ENCODE measurements around the gene WWP2.
"Not testable (repeated sequence)": the region's sequence is repeated elsewhere in the genome, so short reads cannot be mapped to it uniquely, and the experiment has no call there.

Gene WWP2

DNA sequence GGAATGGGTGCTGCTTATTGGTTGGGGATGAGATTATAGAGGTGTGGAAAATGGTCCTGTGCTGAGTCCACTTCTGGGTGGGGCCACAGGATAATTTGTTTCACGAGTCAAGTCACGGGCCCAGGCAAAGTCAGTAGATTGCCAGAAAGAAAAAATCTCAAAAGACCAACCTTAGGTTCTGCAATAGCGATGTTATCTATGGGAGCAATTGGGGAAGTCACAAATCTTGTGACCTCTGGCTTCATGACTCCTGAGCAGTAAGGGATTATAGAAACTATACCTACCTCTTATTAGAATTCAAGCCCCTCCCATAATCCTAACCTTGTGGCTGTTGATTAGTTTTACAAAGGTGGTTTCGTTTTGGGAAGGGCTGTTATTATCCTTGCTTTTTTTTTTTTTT is 31.4 kb downstream of the WWP2 start:
- in situ Hi-C loops (cut with MboI; ENCODE audit: low sequenced_read_pairs) = no loop called here

DNA sequence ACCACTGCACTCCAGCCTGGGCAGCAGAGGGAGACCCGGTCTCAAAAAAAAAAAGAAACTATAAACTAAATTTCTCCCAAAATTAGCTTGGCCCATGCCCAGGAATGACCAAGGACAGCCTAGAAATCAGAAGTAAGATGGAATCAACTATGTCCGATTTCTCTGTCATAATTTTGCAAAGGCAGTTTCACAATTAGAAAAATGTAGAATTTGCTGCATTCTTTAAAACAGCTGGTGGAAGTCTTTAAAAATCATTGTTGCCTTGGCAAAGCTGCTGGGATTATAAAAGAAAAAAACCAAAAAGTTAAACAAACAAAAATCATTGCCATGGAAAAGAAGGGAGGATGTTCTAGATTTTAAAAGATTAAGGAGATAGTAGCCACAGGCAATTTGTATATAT is 32.4 kb downstream of the WWP2 start:
- in situ Hi-C loops (cut with MboI; ENCODE audit: low sequenced_read_pairs) = no loop called here

DNA sequence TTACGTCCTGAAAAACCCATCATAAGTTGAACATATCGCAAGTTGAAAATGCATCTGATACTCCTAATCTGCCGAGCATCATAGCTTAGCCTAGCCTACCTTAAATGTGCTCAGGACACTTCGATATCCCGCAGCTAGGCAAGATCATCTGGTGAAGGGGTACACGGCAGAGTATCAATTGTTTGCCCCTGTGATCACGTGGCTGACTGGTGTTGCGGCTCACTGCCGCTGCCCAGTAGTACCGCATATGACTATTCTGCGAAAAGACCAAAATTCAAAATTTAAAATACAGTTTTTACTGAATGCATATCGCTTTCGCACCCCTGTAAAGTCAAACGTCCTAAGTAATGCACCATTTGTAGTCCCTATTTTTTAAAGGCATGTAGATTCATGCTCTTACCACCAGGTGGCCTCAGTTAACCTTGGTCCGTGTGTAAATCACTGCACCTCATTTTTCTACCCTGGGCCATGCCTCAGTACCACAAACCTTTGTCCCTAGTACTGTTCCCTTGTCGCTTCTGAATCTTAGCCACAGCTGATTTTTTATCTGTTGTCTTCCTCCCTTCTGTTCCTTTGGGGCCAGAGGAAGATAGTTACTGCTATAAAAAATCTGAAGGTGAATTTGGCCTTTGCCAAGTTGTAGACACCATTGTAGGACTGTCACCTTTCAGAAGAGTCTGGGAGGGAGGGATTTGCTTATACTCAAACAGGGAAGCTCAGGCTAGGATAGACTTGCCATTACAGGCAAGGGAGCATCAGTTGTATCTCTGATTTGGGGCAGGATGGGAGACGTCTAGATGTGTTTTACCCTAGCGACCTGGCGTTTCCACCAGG is 34.4 kb downstream of the WWP2 start:
- in situ Hi-C loops (cut with MboI; ENCODE audit: low sequenced_read_pairs) = no loop called here

DNA sequence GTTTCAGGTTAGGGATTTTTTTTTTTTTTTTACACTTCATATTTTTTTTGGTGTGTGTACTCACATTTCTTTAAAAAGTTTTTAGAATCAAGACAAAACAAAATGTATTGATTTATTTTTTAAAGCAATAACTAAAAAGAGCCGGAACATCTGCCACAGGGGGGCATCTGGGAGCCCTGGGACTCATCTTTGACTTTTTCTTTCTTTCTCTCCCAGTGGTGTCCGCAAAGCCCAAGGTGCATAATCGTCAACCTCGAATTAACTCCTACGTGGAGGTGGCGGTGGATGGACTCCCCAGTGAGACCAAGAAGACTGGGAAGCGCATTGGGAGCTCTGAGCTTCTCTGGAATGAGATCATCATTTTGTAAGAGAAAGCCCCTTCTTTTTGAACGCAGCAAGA is 36.3 kb downstream of the WWP2 start:
- in situ Hi-C loops (cut with MboI; ENCODE audit: low sequenced_read_pairs) = no loop called here

DNA sequence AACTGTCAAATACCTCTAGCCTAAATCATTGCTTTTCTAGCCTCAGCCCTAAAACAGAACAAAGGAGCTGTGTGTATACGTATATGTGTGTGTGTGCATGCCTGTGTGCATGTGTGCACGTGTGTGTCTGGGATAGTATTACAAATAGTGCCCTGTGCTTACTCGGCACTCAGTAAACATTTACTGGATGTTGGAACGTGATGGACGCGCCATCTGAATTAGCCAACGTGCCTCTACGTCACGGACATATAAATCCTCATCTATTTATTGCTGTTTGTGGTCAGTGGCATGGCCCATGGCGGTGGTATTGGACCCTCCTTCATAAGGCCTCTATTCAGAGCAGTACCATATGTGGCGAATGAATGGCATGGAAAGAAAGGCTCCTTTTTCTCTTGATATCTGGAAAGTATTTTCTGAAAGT is 37.5 kb downstream of the WWP2 start:
- in situ Hi-C loops (cut with MboI; ENCODE audit: low sequenced_read_pairs) = no loop called here

DNA sequence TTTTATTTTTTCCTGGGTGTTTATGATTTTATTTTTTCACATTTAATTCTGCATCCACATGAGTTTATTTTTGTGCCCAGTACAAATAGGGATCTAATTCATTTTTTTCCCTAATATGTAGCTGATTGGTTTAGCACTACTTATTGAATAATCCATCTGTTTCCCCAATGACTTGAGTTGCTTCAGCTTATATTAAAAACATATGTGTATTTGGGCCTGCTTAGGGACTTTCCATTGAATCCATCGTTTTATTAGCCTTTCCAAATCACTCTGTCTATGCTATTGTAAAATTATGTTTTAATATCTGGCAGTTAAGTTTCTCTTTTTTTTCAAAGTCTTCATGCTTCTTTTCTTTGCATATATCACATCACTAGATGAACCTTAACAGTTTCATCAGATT is 42.2 kb downstream of the WWP2 start:
- in situ Hi-C loops (cut with MboI; ENCODE audit: low sequenced_read_pairs) = no loop called here

DNA sequence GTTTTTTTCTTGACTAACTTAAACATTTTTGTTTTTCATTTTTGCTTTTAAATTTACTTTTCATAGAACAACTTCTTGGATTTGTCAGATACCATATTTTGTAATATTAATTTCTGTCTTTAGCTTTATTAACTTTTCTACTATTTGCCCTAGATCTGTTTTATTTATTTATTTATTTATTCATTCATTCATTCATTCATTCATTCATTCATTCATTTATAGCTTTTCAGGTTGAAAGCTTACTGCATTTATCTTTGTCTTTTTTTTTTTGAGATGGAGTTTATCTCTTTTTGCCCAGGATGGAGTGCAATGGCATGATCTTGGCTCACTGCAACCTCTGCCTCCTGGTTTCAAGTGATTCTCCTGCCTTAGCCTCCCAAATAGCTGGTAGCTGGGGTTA is 44.6 kb downstream of the WWP2 start:
- in situ Hi-C loops (cut with MboI; ENCODE audit: low sequenced_read_pairs) = not testable (repeated sequence)

DNA sequence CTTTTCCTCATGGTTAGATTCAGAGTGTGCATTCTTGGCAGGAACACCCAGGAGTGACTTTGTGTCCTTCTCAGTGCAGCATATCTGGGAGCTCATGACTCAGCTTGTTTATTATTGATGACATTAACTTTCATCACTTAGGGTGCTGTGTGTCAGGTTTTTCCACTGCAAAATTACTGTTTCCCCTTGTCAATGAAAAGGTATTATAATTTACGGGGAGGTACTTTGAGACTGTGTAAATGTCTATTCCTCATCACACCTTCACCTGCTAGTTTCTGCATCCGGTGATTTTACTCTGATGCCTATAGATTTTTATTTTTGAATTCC is 50.5 kb downstream of the WWP2 start:
- in situ Hi-C loops (cut with MboI; ENCODE audit: low sequenced_read_pairs) = no loop called here

DNA sequence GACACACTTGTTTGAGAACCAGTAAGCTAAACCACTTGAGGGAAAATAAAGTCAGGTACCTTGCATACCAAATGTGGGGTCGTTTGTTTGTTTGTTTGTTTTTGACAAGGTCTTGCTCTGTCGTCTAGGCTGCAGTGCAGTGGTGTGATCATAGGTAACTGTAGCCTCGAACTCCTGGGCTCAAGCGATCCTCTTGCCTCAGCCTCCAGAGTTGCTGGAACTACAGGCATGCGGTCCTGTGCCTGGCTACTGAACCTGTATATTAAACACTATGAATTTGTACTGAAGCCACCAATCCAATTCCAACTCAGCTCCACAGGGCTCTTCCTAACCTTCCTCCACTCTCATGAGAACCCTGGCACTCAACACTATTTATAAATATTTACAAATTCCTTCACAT is 51.9 kb downstream of the WWP2 start:
- in situ Hi-C loops (cut with MboI; ENCODE audit: low sequenced_read_pairs) = no loop called here

DNA sequence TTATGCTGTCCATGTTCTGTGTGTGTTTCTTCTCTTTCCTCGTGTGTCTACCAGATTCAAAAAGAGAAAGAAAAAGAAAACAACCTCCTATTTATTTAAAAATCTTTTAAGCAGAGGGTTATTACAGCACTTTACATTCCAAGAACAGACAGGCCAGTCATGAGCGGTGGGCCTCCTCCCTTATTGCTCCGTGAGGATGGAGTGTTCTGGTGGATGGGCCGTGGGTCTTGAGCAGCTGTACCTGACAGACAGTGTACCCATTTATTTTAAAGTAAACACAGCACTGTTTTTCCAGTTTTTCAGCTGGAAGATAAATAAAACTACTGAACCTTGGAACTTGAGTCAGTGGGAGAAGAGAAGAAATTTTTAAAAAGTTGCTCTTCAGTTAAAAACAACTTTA is 52.4 kb downstream of the WWP2 start:
- in situ Hi-C loops (cut with MboI; ENCODE audit: low sequenced_read_pairs) = no loop called here

DNA sequence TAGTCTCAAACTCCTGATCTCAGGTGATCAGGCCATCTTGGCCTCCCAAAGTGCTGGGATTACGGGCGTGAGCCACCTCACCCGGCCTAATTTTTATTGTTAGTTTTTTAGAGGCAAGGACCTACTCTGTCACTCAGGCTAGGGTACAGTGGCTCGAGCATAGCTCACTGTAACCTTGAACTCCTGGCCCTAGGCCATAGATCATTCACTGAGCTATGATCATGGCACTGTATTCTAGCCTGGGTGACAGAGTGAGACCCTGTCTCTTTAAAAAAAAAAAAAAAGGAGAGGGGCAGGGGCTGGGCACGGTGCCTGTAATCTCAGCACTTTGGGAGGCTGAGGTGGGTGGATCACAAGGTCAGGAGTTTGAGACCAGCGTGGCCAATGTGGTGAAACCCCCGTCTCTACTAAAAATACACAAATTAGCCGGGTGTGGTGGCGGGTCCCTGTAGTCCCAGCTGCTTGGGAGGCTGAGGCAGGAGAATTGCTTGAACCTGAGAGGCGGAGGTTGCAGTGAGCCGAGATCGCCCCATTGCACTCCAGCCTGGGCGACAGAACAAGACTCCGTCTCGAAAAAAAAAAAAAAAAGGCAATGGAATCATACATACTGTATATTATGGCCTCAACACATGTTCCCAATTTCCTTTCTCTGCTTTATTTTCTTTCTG is 53.2 kb downstream of the WWP2 start:
- in situ Hi-C loops (cut with MboI; ENCODE audit: low sequenced_read_pairs) = not testable (repeated sequence)

DNA sequence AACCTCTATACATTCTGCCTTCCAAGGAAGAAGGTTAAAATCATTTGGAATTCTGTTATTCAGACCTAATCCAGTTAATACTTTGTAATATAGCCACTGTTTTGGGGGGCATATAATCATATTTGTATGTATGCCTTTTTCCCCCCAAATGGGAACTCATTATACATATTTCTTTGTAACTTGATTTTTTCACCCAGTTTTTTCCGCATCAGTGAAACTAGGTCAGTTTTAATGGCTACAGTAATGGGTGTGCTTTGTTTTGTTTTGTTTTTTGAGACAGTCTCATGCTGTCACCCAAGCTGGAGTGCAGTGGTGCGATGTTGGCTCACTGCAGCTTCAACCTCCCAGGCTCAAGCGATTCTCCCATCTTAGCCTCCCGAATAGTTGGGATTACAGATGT is 54.9 kb downstream of the WWP2 start:
- in situ Hi-C loops (cut with MboI; ENCODE audit: low sequenced_read_pairs) = no loop called here

DNA sequence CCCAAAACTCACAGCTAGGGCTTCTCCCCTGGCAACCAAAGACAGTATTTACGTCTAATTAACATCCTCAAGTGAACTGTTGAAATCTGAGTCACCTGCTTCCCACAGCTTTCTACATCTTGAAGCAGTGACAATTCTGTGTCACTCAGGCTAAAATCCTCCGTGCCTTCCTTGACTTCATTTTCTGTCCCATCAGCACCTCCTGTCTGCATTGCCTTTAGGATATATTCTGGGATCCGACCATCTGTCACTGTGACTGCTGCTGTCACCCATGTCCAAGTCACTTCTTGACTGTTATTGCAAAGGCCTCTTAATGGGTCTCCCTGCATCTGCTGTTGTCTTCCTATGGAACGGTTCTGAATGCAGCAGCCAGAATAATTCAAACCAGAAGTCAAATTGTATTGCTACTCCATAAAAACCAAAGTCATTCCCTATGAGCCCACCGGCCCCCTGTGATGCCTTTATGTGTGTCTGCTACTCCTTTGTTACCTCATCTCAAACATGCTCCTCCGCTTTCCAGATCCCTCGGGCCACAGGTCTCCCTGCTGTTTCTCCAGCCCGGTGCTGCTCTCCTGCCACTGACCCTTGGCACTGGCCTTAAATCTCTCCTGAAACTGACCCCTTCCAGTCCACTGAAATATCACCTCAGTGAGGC is 56.9 kb downstream of the WWP2 start:
- in situ Hi-C loops (cut with MboI; ENCODE audit: low sequenced_read_pairs) = no loop called here

DNA sequence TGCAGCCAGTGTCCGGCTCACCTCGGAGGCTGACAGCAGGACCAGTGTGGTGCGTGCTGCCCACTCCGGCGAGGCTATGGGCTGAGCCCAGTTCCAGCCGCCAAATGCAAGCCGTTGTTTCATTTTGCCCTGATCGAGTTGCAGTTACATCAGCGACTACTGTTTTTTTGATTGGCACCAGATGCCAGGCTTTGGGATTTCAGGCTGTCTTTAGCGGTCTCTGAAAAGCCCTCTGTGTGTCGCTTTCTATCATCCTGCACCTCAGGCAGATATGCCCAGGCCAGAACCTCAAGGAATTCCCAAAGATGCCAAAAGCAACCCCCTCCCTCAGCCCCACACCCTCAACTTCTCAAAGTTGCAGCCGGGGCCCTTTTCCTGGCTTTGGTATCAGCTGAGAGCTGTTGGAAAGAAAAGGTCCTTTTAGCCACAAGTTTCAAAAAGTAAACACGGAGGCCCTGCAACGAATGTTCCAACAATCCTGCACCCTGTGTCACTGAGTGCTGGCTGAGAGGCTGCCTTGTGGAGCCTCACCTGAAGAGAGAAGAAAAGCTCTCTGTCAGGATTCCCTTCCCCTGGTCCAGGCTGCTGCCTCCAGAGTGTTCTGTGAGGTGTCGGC is 58.9 kb downstream of the WWP2 start:
- in situ Hi-C loops (cut with MboI; ENCODE audit: low sequenced_read_pairs) = no loop called here

DNA sequence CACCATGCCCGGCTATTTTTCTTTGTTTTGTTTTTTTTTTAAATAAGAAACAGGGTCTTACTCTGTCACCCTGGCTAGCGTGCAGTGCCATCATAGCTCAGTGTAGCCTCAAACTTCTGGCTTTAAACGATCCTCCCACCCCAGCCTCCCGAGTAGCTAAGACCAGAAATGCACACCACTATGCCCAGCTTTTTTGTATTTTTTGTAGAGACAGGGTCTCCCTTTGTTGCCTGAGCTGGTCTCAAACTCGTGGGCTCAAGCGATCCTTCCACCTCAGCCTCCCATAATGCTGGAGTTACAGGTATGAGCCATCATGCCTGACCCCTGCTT is 59.7 kb downstream of the WWP2 start:
- in situ Hi-C loops (cut with MboI; ENCODE audit: low sequenced_read_pairs) = no loop called here

DNA sequence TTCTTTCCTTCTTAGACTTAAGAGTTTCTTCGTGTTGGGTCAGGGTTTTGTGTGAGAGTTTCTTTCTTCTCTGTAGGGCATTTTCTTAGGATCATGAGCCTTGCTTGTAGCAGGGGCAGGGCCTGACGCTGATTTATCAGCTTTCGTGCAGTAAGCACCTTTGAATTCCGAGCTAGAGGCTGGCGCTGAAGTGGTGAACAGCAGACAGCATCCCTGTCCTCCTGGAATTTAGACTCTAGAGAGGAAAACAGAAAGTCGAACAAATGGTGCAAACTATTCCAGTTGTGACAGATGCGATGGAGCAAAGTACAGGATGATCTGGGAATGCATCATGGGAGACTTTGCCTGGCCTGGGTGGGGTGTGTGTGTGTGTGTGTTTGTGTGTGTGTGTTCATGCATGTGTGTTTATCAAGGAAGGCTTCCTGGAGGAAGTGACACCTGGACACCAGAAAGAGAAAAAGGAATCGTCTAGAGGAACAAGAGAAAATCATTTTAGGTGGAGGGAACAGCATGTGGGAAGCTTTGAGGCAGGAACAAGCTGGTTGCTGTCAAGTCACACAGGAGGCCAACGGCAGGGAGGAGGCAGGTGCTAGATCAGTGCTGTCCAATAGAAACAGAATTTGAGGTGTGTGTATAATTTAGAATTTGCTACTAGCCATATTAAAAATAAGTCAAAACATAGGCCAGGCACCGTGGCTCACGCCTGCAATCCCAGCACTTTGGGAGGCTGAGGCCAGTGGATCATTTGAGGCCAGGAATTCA is 60.2 kb downstream of the WWP2 start:
- in situ Hi-C loops (cut with MboI; ENCODE audit: low sequenced_read_pairs) = no loop called here

DNA sequence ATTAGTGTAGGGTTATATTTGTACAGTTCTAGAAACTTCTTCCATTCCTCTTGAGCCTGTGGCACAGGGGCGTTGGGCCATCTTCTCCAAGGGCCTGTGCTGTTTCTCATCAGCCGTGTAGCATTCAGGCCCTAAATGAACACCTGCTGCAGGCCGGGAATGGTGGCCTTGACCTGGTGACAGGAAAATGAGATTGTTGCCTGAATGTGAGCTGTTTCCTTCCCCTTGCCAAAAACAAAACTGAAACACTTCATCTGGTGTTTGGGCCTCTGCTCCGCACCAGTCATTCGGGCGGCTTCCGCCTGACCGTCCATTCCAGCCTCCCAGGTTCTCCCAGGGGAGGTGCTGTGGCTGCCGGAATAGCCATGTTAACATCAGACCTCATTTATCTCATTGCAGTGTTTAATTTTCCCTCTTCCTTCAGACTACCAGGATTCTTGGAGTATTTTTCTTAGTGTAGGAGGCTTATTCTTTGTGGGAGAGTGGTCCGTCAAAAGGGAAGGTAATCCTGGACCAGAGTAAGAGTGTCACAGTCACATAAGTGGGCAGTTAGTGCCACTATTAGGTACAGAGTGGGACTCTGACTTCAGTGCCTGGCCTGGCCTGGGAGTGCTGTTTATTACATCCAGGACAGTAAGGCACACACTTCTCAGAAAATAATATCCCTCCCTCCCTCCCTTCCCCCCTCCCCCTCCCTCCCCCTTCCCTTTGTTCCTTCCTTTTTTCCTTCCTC is 61.9 kb downstream of the WWP2 start:
- in situ Hi-C loops (cut with MboI; ENCODE audit: low sequenced_read_pairs) = no loop called here

DNA sequence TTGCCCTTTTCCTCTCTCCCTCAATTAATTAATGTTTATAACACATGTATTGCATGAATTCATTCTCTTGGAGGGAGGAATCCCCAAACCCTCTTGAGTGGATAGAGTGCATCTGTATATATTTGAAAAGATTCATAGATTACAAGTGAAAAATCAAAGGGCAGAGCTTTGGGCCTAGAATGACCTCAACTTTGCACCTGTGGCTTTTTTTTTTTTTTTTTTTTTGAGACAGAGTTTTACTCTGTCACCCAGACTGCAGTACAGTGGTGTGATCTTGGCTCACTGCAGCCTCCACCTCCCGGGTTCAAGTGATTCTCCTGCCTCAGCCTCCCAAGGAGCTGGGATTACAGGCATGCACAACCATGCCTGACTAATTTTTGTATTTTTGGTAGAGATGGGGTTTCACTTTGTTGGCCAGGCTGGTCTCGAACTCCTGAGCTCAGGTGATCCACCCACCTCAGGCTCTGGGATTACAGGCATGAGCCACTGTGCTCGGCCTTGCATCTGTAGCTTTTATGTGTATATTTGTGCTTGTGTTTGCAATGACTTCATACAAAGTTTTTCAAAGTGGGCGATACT is 62.5 kb downstream of the WWP2 start:
- in situ Hi-C loops (cut with MboI; ENCODE audit: low sequenced_read_pairs) = not testable (repeated sequence)

DNA sequence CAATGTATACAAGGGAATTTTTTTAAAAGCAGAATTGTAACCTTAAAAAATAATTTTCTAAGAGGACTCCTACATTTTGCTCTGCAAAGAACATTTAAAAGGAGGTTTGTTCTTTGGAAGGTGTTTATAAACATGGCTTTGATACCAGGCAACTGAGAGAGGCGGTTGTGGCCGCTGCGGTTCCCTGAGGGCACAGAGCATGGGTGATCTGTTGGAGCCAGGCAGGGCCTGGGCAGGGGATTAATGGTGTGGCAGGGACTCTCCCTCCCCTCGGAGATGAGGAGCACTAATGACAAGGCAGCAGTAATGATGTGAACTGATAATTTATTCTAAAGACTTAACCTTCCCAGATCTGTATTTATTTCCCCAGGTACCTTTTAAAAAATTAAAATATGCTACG is 65.4 kb downstream of the WWP2 start:
- in situ Hi-C loops (cut with MboI; ENCODE audit: low sequenced_read_pairs) = no loop called here

DNA sequence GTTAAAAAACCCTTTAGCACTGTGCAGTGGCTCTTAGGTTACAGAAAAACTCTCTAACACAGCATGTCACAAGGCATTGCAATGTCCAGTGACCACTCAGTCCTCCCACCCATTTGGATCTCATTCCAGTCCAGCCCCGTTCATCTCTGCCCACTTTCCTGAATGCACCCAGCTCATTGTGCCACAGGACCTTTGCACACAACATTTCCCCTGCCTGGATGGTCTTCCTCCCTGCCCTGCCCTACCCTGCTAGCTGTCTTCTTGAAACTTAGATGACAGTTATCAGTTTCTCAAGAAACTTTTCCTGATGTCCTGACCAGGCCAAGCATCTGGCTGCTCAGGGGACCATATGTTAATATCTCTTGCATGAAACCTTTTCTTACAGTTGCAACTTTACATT is 67.2 kb downstream of the WWP2 start:
- in situ Hi-C loops (cut with MboI; ENCODE audit: low sequenced_read_pairs) = no loop called here

All from HL-60/S4 treated with retinoic acid at 250 ng/mL for 4 days and 3 days (cell line).